ENCODE data around the gene RARG.

- TF ChIP-seq SALL2 (tag by site-specific recombination; IDR thresholded peaks at IDR 0.05; ENCODE audit: borderline replicate concordance): no peak
- TF ChIP-seq ZNF138 (tag by site-specific recombination; IDR thresholded peaks at IDR 0.05; ENCODE audit: borderline replicate concordance): no peak
- TF ChIP-seq, protein P1, sequence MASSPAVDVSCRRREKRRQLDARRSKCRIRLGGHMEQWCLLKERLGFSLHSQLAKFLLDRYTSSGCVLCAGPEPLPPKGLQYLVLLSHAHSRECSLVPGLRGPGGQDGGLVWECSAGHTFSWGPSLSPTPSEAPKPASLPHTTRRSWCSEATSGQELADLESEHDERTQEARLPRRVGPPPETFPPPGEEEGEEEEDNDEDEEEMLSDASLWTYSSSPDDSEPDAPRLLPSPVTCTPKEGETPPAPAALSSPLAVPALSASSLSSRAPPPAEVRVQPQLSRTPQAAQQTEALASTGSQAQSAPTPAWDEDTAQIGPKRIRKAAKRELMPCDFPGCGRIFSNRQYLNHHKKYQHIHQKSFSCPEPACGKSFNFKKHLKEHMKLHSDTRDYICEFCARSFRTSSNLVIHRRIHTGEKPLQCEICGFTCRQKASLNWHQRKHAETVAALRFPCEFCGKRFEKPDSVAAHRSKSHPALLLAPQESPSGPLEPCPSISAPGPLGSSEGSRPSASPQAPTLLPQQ (tag by site-specific recombination; IDR thresholded peaks at IDR 0.05): no peak
These were observed 32.3 kb downstream of the RARG start for GRCh38 chr12:53199700-53200099.

All from HEK293 (cell line).